T-cell (primary cell): ENCODE data around the gene YKT6. TPM values are rescaled to one million over a fixed set of nuclear protein-coding genes. Genes with fewer than 3 reads are reported as not detected.

Experiments
- ATAC-seq, 4 experiments: fragments of 200-7000 bp in 3 of 4; fragments of 150-1000 bp in 1 of 4; cut with Tn5 transposase; replicated peaks in 1 of 4; 1 replicate in 3 of 4; 2 replicates in 1 of 4; pipeline ENCODE4 v1.10.0; 2021; ENCODE audit warnings: moderate library complexity in 3 of 4, mild to moderate bottlenecking in 2 of 4, moderate number of reproducible peaks in 1 of 4
- CTCF ChIA-PET, 2 donors: fragments of 300-600 bp; sonication (Branson Sonifier 250); formaldehyde crosslinking; loops; one replicate each; lab custom pipeline; 2022; ENCODE audit warnings: antibody characterized with exemption in 2 of 2; lab: Charles Lee
- POLR2A ChIA-PET, 2 donors: fragments of 300-600 bp; sonication (Branson Sonifier 250); formaldehyde crosslinking; loops; one replicate each; lab custom pipeline; 2022; ENCODE audit warnings: antibody characterized with exemption in 2 of 2; lab: Charles Lee
- DNase-seq, 35 experiments: peaks; one replicate each; pipeline versions ENCODE4 v3.0.0 to v3.0.0-alpha.2; 2013 to 2023
- H3K27ac ChIP-seq: one replicate; pipeline ENCODE4 v1.5.1; 2013; ENCODE audit warnings: low read length
- H3K27me3 ChIP-seq, 2 experiments: replicated peaks in 1 of 2; 1 replicate in 1 of 2; 2 replicates in 1 of 2; pipeline versions ENCODE4 v1.6.1 to v1.7.0; 2013; ENCODE audit warnings: low read length in 1 of 2, mixed read lengths in 1 of 2; ENCODE audit not compliant: control insufficient read depth in 2 of 2, insufficient read depth in 2 of 2; ENCODE audit errors: extremely low read depth in 1 of 2
- H3K36me3 ChIP-seq, 2 donors: 1 replicate in 1 of 2; 2 replicates in 1 of 2; pipeline versions ENCODE4 v1.6.1 to v1.7.0; 2013; ENCODE audit warnings: low read length in 1 of 2; ENCODE audit not compliant: control insufficient read depth in 2 of 2, insufficient read depth in 1 of 2; ENCODE audit errors: extremely low read depth in 1 of 2
- H3K4me1 ChIP-seq, 2 experiments: 1 replicate in 1 of 2; 2 replicates in 1 of 2; pipeline versions ENCODE4 v1.6.1 to v1.7.0; 2013; ENCODE audit warnings: low read length in 2 of 2, mixed read lengths in 1 of 2; ENCODE audit not compliant: insufficient read depth in 2 of 2, control insufficient read depth in 1 of 2; ENCODE audit errors: extremely low read depth in 1 of 2
- H3K4me3 ChIP-seq, 2 donors: 1 replicate in 1 of 2; 2 replicates in 1 of 2; pipeline versions ENCODE4 v1.5.1 to v1.7.0; 2013; ENCODE audit warnings: mild to moderate bottlenecking in 2 of 2, low read length in 1 of 2, moderate library complexity in 1 of 2; ENCODE audit not compliant: control insufficient read depth in 1 of 2; ENCODE audit errors: extremely low read depth in 1 of 2
- H3K9me3 ChIP-seq: 2 replicates; pipeline ENCODE4 v1.7.0; 2013
- H3K27ac Mint-ChIP-seq, 2 donors: one replicate each; pipeline ENCODE4 v1.8.0; 2020 to 2021; ENCODE audit warnings: mild to moderate bottlenecking in 2 of 2, mixed read lengths in 2 of 2
- H3K27me3 Mint-ChIP-seq, 2 donors: one replicate each; pipeline ENCODE4 v1.8.0; 2021 to 2022; ENCODE audit warnings: mixed read lengths in 2 of 2
- H3K36me3 Mint-ChIP-seq: one replicate; pipeline ENCODE4 v1.8.0; 2021; ENCODE audit warnings: mixed read lengths
- H3K4me1 Mint-ChIP-seq, 3 donors: one replicate each; pipeline ENCODE4 v1.8.0; 2020 to 2022; ENCODE audit warnings: mixed read lengths in 3 of 3, mild to moderate bottlenecking in 1 of 3
- H3K4me3 Mint-ChIP-seq, 3 donors: one replicate each; pipeline ENCODE4 v1.8.0; 2020 to 2022; ENCODE audit warnings: mild to moderate bottlenecking in 3 of 3, mixed read lengths in 3 of 3, moderate library complexity in 3 of 3
- H3K9me3 Mint-ChIP-seq, 3 donors: one replicate each; pipeline ENCODE4 v1.8.0; 2020 to 2022; ENCODE audit warnings: mixed read lengths in 3 of 3
- WGBS: methylation state at CpG from one replicate; pipeline ENCODE4 v1.1.5; 2013; ENCODE audit warnings: missing lambda C conversion rate; ENCODE audit not compliant: insufficient coverage; 5-methylcytosine and 5-hydroxymethylcytosine counted together
- total RNA-seq, 35 experiments: library from RNA in 6 of 35; stranded (reverse) in 6 of 35; fragments of 120-200 nt in 1 of 35; gene quantifications; one replicate each; pipeline versions ENCODE4 v1.2.1 to v1.2.4 and lab custom pipeline; 2013 to 2026

Gene YKT6
- total RNA-seq, 5 donors from 2014 or later (not counting 1 experiment from before 2014, with no cell fraction given), result 55.1 to 74.3 (median 60.2) TPM

GRCh38 chr7:44232901-44233715, 32.3 kb downstream of the YKT6 start:
- Mint-ChIP-seq H3K4me1 (no peaks in the 10 kb centered on the region), H3K9me3 (no peaks in the 10 kb centered on the region), H3K36me3 (no peaks in the 10 kb centered on the region), H3K4me3 (no peak overlapping the region), H3K27me3 (no peaks in the 10 kb centered on the region), H3K27ac (no peak overlapping the region)
- ChIA-PET POLR2A (interaction anchor here in 1 of 2 donors (0.5 to 0.6 kb wide), 2 partner anchors 8 to 732 kb away, joined by 3 to 4 read pairs; no protein-coding TSS in a partner anchor), CTCF (no interaction called here)
- H3K27me3 ChIP-seq, result peaks cover 0 to 12% of the 10 kb centered on the region in 2 experiments
- H3K36me3 ChIP-seq, result no peaks in the 10 kb centered on the region
- 80% methylated on average over 20 of the region's 22 CpGs for WGBS
- H3K4me3 ChIP-seq, result no peak overlapping the region
- no peak overlapping the region for H3K27ac ChIP-seq
- H3K9me3 ChIP-seq, result no peaks in the 10 kb centered on the region
- no peak for ATAC-seq
- no peak for DNase-seq
- H3K4me1 ChIP-seq, result no peaks in the 10 kb centered on the region

- DNase-seq (no peak), ATAC-seq (no peak)
- Mint-ChIP-seq H3K4me1 (no peaks in the 10 kb centered on the region), H3K36me3 (no peaks in the 10 kb centered on the region), H3K4me3 (no peak overlapping the region), H3K27ac (no peak overlapping the region), H3K27me3 (no peaks in the 10 kb centered on the region), H3K9me3 (no peaks in the 10 kb centered on the region)
- POLR2A ChIA-PET, result no interaction called here
- H3K4me3 ChIP-seq, result no peak overlapping the region
- CTCF ChIA-PET, result interaction anchor here in 1 of 2 donors (0.6 kb wide), 1 partner anchor 18 kb away, joined by 3 read pairs; no protein-coding TSS in a partner anchor
- no peaks in the 10 kb centered on the region for H3K9me3 ChIP-seq
- H3K36me3 ChIP-seq, result no peaks in the 10 kb centered on the region
- no peak overlapping the region for H3K27ac ChIP-seq
- H3K27me3 ChIP-seq, result peaks cover 0 to 12% of the 10 kb centered on the region in 2 experiments
- WGBS, result 83% methylated on average over 4 of the region's 8 CpGs
- H3K4me1 ChIP-seq, result no peaks in the 10 kb centered on the region
Measured at GRCh38 chr7:44235066-44235465, 34.3 kb downstream of the YKT6 start.

- peaks cover 0 to under 1% (median 0%) of the 10 kb centered on the region in 3 donors for H3K4me1 Mint-ChIP-seq
- H3K27me3 ChIP-seq, result peaks cover 0 to 12% of the 10 kb centered on the region in 2 experiments
- H3K36me3 ChIP-seq, result no peaks in the 10 kb centered on the region
- ATAC-seq (no peak), DNase-seq (no peak)
- H3K36me3 Mint-ChIP-seq, result no peaks in the 10 kb centered on the region
- no peak overlapping the region for H3K27ac ChIP-seq
- H3K4me3 ChIP-seq, result no peak overlapping the region
- no peak overlapping the region for H3K4me3 Mint-ChIP-seq
- no peaks in the 10 kb centered on the region for H3K9me3 Mint-ChIP-seq
- H3K9me3 ChIP-seq, result no peaks in the 10 kb centered on the region
- 72% methylated on average over 15 of the region's 22 CpGs for WGBS
- peaks cover 0 to under 1% of the 10 kb centered on the region in 2 experiments for H3K4me1 ChIP-seq
- ChIA-PET POLR2A (no interaction called here), CTCF (interaction anchor here (0.6 to 1.0 kb wide), 2 partner anchors 18 to 238 kb away, joined by 3 read pairs; no protein-coding TSS in a partner anchor)
- H3K27ac Mint-ChIP-seq, result no peak overlapping the region
- H3K27me3 Mint-ChIP-seq, result no peaks in the 10 kb centered on the region
Measured at GRCh38 chr7:44235582-44236332, 35.0 kb downstream of the YKT6 start.

DNA sequence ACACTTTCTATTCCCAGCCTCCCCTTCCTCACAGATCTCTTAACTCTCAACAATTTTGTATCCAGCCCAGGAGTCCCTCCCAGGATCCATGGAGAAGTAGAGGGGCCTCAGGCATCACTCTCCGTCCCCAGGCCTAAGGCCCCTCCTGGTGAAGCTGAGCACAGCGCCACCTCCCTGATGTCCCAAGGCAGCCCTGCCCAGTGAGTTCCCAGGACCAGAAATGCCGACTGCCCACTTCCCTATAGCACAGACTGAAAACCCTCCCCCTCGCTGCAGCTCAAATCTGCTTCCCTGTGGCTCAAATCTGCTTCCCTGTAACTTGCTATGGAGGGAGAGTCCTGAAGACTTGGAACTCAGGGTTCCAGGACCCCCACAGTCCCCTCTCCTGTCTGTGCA, 35.6 kb downstream of the YKT6 start:
- Histone ChIP-seq H3K9me3 (no peaks in the 10 kb centered on the region), H3K4me3 (no peak overlapping the region), H3K36me3 (no peaks in the 10 kb centered on the region), H3K4me1 (peaks cover 0 to 6% of the 10 kb centered on the region in 2 experiments), H3K27ac (no peak overlapping the region), H3K27me3 (peaks cover 0 to 13% of the 10 kb centered on the region in 2 experiments)
- 81% methylated on average over 3 of the region's 4 CpGs for WGBS
- ATAC-seq, result no peak
- ChIA-PET POLR2A (no interaction called here), CTCF (interaction anchor here in 1 of 2 donors (1.0 kb wide), 1 partner anchor 238 kb away, joined by 3 read pairs; no protein-coding TSS in a partner anchor)
- no peaks in the 10 kb centered on the region for H3K36me3 Mint-ChIP-seq
- no peaks in the 10 kb centered on the region for H3K27me3 Mint-ChIP-seq
- peaks cover 0 to 6% (median 2%) of the 10 kb centered on the region in 3 donors for H3K4me1 Mint-ChIP-seq
- H3K4me3 Mint-ChIP-seq, result no peak overlapping the region
- no peaks in the 10 kb centered on the region for H3K9me3 Mint-ChIP-seq
- no peak for DNase-seq
- no peak overlapping the region for H3K27ac Mint-ChIP-seq

GRCh38 chr7:44237696-44238095, 36.9 kb downstream of the YKT6 start:
- WGBS, result 78% methylated on average over 10 of the region's 10 CpGs
- CTCF ChIA-PET, result no interaction called here
- Histone ChIP-seq H3K4me1 (peaks cover 0 to 10% of the 10 kb centered on the region in 2 experiments), H3K27me3 (peaks cover 0 to 24% of the 10 kb centered on the region in 2 experiments), H3K9me3 (no peaks in the 10 kb centered on the region), H3K4me3 (no peak overlapping the region), H3K27ac (no peak overlapping the region), H3K36me3 (no peaks in the 10 kb centered on the region)
- peaks cover 0 to 6% (median 2%) of the 10 kb centered on the region in 3 donors for H3K4me1 Mint-ChIP-seq
- H3K27me3 Mint-ChIP-seq, result no peaks in the 10 kb centered on the region
- DNase-seq, result no peak
- POLR2A ChIA-PET, result no interaction called here
- H3K36me3 Mint-ChIP-seq, result no peaks in the 10 kb centered on the region
- no peak for ATAC-seq
- no peaks in the 10 kb centered on the region for H3K9me3 Mint-ChIP-seq
- H3K27ac Mint-ChIP-seq, result no peak overlapping the region
- no peak overlapping the region for H3K4me3 Mint-ChIP-seq

DNA sequence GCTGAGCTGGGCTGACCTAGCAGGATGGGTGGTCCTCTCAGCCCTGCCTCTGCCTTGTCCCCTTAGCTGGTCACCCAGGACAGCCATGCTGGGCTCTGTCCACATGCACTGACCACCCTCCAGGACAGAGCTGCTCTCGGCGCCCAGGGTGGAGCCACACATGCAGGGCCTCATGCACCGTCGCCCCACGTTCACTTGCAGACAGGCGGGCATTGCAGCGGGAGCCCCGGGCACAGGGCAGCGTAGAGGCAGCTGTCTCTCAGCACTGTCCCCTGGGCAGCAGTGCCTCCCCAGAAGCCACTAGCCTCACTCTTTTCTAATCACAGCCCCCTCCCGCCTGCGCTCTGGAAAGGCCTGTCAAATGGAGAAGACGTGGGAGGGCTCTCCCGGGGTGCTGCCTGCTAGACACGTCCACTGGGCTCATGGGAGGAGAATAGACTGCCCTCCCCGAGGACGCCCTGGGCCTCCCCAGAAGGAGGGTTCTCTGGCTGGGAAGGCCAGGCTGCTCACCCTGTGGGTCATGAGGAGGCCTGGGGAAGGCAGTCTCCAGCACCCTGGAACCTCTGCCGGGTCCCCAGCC, 37.4 kb downstream of the YKT6 start:
- ATAC-seq (no peak), DNase-seq (no peak)
- Histone ChIP-seq H3K27me3 (peaks cover 0 to 24% of the 10 kb centered on the region in 2 experiments), H3K9me3 (no peaks in the 10 kb centered on the region), H3K27ac (no peak overlapping the region), H3K36me3 (no peaks in the 10 kb centered on the region), H3K4me3 (no peak overlapping the region), H3K4me1 (peaks cover 0 to 10% of the 10 kb centered on the region in 2 experiments)
- no peak overlapping the region for H3K4me3 Mint-ChIP-seq
- peaks cover 0 to 6% (median 2%) of the 10 kb centered on the region in 3 donors for H3K4me1 Mint-ChIP-seq
- H3K36me3 Mint-ChIP-seq, result no peaks in the 10 kb centered on the region
- CTCF ChIA-PET, result no interaction called here
- WGBS, result 68% methylated on average over 16 of the region's 17 CpGs
- H3K27ac Mint-ChIP-seq, result no peak overlapping the region
- H3K9me3 Mint-ChIP-seq, result no peaks in the 10 kb centered on the region
- POLR2A ChIA-PET, result no interaction called here
- H3K27me3 Mint-ChIP-seq, result no peaks in the 10 kb centered on the region
